ENCODE results near the gene METTL3. TPM values are rescaled to one million over a fixed set of nuclear protein-coding genes. Genes with fewer than 3 reads are reported as not detected.

METTL3 gene
- total and polyA plus RNA-seq, 2 donors (not counting 3 experiments of a cell fraction or from before 2014, with no cell fraction given): 65.0 to 85.3 TPM

DNA sequence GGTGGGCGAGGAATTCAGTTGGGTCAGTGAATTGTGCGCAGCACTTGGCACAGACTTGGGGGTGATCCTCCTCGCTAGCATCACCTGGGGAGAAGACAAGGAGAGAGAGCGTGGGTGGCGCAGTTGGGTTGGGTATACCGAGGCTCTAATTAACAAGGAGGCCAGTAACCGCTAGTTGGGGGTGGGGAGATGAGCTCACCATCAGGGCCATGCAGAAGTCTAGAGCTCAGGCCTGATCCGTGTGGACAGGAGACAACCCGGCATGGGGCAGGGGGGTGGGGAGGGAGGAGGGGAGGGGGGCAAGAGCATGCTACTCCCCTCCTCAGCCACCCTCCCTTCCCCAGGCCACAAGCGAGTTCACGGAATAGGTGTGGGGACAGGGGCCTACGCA is 14.4 kb upstream of the METTL3 start:
- TF ChIP-seq EZH2 (IDR thresholded peaks at IDR 0.05; ENCODE audit: borderline replicate concordance, low read depth, low read length, severe bottlenecking) (no peak), POLR2A (IDR thresholded peaks at IDR 0.05; ENCODE audit: low read depth, low read length) (no peak), FOS (IDR thresholded peaks at IDR 0.05; ENCODE audit: borderline replicate concordance, insufficient read depth, low read length) (no peak)
- ChIA-PET POLR2A (interaction anchor here (0.6 to 1.9 kb wide), 2 partner anchors 14 to 306 kb away, joined by 6 to 19 read pairs; partner anchors contain the start of gene METTL3), CTCF (interaction anchor here (1.7 to 3.1 kb wide), 3 partner anchors 12 to 27 kb away, joined by 8 to 28 read pairs (median 10); partner anchors contain the start of gene METTL3)
- H3K36me3 ChIP-seq (ENCODE audit: control insufficient read depth in 2 of 2, extremely low read depth in 1 of 2, insufficient read depth in 2 of 2, low read length in 2 of 2): no peaks in the 10 kb centered on the region
- no peaks in the 10 kb centered on the region for H3K9me1 ChIP-seq (replicated peaks; ENCODE audit: control insufficient read depth, extremely low read depth, insufficient read depth, low read length)
- no peak overlapping the region for H3K4me2 ChIP-seq (ENCODE audit: insufficient read depth, low read length)
- no peaks in the 10 kb centered on the region for H4K20me1 ChIP-seq (replicated peaks; ENCODE audit: control insufficient read depth, extremely low read depth, insufficient read depth, low read length)
- no peak for DNase-seq (ENCODE audit: low read depth, low spot score)
- intact Hi-C loops (cut with micrococcal nuclease): no loop called here
- BruUV-seq (replicated peaks): no TSS peak
- H2AFZ ChIP-seq (ENCODE audit: low read depth, low read length): peak overlapping the region; percentile 88
- no peak overlapping the region for H3K9ac ChIP-seq (replicated peaks; ENCODE audit: extremely low read depth, insufficient read depth, low read length)
- peaks cover 3% of the 10 kb centered on the region for H3K4me1 ChIP-seq (ENCODE audit: control insufficient read depth, extremely low read depth, insufficient read depth, low read length)
- peak overlapping the region in 2 of 3 experiments; percentile 67 to 80 for H3K4me3 ChIP-seq (replicated peaks in 1 of 3; ENCODE audit: insufficient read depth in 1 of 3, low read depth in 1 of 3, low read length in 3 of 3)
- no peak for FAIRE-seq
- H3K79me2 ChIP-seq (ENCODE audit: control insufficient read depth, insufficient read depth, low read length): no peaks in the 10 kb centered on the region
- H3K27ac ChIP-seq (ENCODE audit: insufficient read depth, low read depth, low read length): no peak overlapping the region
- peaks cover 21% of the 10 kb centered on the region in 2 experiments for H3K27me3 ChIP-seq (ENCODE audit: control insufficient read depth in 2 of 2, insufficient read depth in 2 of 2, low read length in 2 of 2)
- no peaks in the 10 kb centered on the region for H3K9me3 ChIP-seq (replicated peaks; ENCODE audit: control insufficient read depth, insufficient read depth, low read length)
- dilution Hi-C loops (cut with MboI; ENCODE audit: extremely low pct_ligation_motif_present, low sequenced_read_pairs): no loop called here

GRCh38 chr14:21524575-21525490 is 13.7 kb upstream of the METTL3 start:
- TF ChIP-seq, protein P1, sequence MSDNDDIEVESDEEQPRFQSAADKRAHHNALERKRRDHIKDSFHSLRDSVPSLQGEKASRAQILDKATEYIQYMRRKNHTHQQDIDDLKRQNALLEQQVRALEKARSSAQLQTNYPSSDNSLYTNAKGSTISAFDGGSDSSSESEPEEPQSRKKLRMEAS (IDR thresholded peaks at IDR 0.05; ENCODE audit: insufficient read depth, insufficient read length): no peak
- TF ChIP-seq JUN (IDR thresholded peaks at IDR 0.05; ENCODE audit: borderline replicate concordance, insufficient read depth, insufficient read length, low read depth) (no peak), POLR2A (IDR thresholded peaks at IDR 0.05; ENCODE audit: low read depth, low read length) (no peak), POLR2AphosphoS5 (IDR thresholded peaks at IDR 0.05; ENCODE audit: insufficient read depth, low read depth, low read length) (no peak), GATA2 (IDR thresholded peaks at IDR 0.05; ENCODE audit: insufficient read depth, insufficient read length, low read depth, low read length) (no peak), FOS (IDR thresholded peaks at IDR 0.05; ENCODE audit: borderline replicate concordance, insufficient read depth, low read length) (no peak), MYC (IDR thresholded peaks at IDR 0.05; ENCODE audit: low read depth, low read length) (no peak), EZH2 (IDR thresholded peaks at IDR 0.05; ENCODE audit: borderline replicate concordance, low read depth, low read length, severe bottlenecking) (no peak)
- TF ChIP-seq, protein P2, sequence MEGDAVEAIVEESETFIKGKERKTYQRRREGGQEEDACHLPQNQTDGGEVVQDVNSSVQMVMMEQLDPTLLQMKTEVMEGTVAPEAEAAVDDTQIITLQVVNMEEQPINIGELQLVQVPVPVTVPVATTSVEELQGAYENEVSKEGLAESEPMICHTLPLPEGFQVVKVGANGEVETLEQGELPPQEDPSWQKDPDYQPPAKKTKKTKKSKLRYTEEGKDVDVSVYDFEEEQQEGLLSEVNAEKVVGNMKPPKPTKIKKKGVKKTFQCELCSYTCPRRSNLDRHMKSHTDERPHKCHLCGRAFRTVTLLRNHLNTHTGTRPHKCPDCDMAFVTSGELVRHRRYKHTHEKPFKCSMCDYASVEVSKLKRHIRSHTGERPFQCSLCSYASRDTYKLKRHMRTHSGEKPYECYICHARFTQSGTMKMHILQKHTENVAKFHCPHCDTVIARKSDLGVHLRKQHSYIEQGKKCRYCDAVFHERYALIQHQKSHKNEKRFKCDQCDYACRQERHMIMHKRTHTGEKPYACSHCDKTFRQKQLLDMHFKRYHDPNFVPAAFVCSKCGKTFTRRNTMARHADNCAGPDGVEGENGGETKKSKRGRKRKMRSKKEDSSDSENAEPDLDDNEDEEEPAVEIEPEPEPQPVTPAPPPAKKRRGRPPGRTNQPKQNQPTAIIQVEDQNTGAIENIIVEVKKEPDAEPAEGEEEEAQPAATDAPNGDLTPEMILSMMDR (IDR thresholded peaks at IDR 0.05; ENCODE audit: extremely low read depth in 1 of 2, insufficient read depth in 1 of 2, low read depth in 1 of 2, low read length in 2 of 2): no peak
- Histone ChIP-seq H3K9ac (replicated peaks; ENCODE audit: extremely low read depth, insufficient read depth, low read length) (no peak overlapping the region), H3K4me2 (ENCODE audit: insufficient read depth, low read length) (no peak overlapping the region), H3K27ac (ENCODE audit: insufficient read depth, low read depth, low read length) (no peak overlapping the region), H3K4me3 (replicated peaks in 1 of 3; ENCODE audit: insufficient read depth in 1 of 3, low read depth in 1 of 3, low read length in 3 of 3) (no peak overlapping the region), H4K20me1 (replicated peaks; ENCODE audit: control insufficient read depth, extremely low read depth, insufficient read depth, low read length) (no peaks in the 10 kb centered on the region), H3K9me1 (replicated peaks; ENCODE audit: control insufficient read depth, extremely low read depth, insufficient read depth, low read length) (no peaks in the 10 kb centered on the region), H2AFZ (ENCODE audit: low read depth, low read length) (no peak overlapping the region), H3K36me3 (ENCODE audit: control insufficient read depth in 2 of 2, extremely low read depth in 1 of 2, insufficient read depth in 2 of 2, low read length in 2 of 2) (no peaks in the 10 kb centered on the region), H3K79me2 (ENCODE audit: control insufficient read depth, insufficient read depth, low read length) (no peaks in the 10 kb centered on the region), H3K9me3 (replicated peaks; ENCODE audit: control insufficient read depth, insufficient read depth, low read length) (no peaks in the 10 kb centered on the region), H3K27me3 (ENCODE audit: control insufficient read depth in 2 of 2, insufficient read depth in 2 of 2, low read length in 2 of 2) (peaks cover 21% of the 10 kb centered on the region in 2 experiments), H3K4me1 (ENCODE audit: control insufficient read depth, extremely low read depth, insufficient read depth, low read length) (peaks cover 3% of the 10 kb centered on the region)
- CTCF ChIA-PET: interaction anchor here (1.7 to 3.1 kb wide), 4 partner anchors 13 to 26 kb away, joined by 4 to 28 read pairs (median 9); partner anchors contain the start of gene METTL3
- intact Hi-C loops (cut with micrococcal nuclease) (no loop called here), dilution Hi-C loops (cut with MboI; ENCODE audit: extremely low pct_ligation_motif_present, low sequenced_read_pairs) (no loop called here)
- POLR2A ChIA-PET: no interaction called here
- DNase-seq (ENCODE audit: low read depth, low spot score): no peak
- FAIRE-seq: no peak
- BruUV-seq (replicated peaks): no TSS peak

Data from endothelial cell of umbilical vein (primary cell).